ENCODE data around the gene LAMB4.

The LAMB4 gene

GRCh38 chr7:107982042-107982840 lies 147.9 kb downstream of the LAMB4 start:
- no peaks in the 10 kb centered on the region for H3K36me3 ChIP-seq (ENCODE audit: control insufficient read depth, insufficient read depth, low read length)
- TF ChIP-seq CTCF (IDR thresholded peaks at IDR 0.05; ENCODE audit: insufficient read depth, low read length, poor library complexity, severe bottlenecking) = no peak
- no peak overlapping the region for H3K4me3 ChIP-seq (replicated peaks; ENCODE audit: low read depth, low read length)
- DNase-seq (ENCODE audit: extremely low read depth, insufficient read length) = no peak
- no peaks in the 10 kb centered on the region; the same call in 1 of the 2 replicates for H3K27me3 ChIP-seq (replicated peaks; ENCODE audit: control insufficient read depth, insufficient read depth, low read length)

DNA sequence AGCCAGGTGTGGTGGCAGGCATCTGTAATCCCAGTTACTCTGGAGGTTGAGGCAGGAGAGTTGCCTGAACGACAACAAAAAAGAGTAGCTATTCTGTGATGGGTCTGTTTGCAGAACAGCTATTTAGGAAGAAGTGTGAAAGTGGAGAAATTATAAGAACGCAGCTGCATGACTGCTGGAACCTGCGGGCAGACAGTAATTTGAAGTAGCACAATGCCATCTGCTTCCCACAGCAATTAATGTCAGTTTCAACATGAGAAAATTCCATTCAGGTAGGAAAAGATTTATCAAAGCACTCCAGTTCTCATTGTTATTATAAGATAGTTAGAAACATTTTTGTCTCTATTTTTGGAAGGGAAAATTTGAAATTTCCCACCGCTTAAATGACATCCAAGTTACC lies 148.7 kb downstream of the LAMB4 start:
- TF ChIP-seq CTCF (IDR thresholded peaks at IDR 0.05; ENCODE audit: insufficient read depth, low read length, poor library complexity, severe bottlenecking) = no peak
- Histone ChIP-seq H3K27me3 (replicated peaks; ENCODE audit: control insufficient read depth, insufficient read depth, low read length) (no peaks in the 10 kb centered on the region; the same call in 1 of the 2 replicates), H3K36me3 (ENCODE audit: control insufficient read depth, insufficient read depth, low read length) (no peaks in the 10 kb centered on the region), H3K4me3 (replicated peaks; ENCODE audit: low read depth, low read length) (no peak overlapping the region)
- DNase-seq (ENCODE audit: extremely low read depth, insufficient read length) = no peak

GRCh38 chr7:107980671-107981190 lies 149.4 kb downstream of the LAMB4 start:
- H3K4me3 ChIP-seq (replicated peaks; ENCODE audit: low read depth, low read length) = no peak overlapping the region
- DNase-seq (ENCODE audit: extremely low read depth, insufficient read length) = no peak
- TF ChIP-seq CTCF (IDR thresholded peaks at IDR 0.05; ENCODE audit: insufficient read depth, low read length, poor library complexity, severe bottlenecking) = no peak
- H3K27me3 ChIP-seq (replicated peaks; ENCODE audit: control insufficient read depth, insufficient read depth, low read length) = no peaks in the 10 kb centered on the region; the same call in 1 of the 2 replicates
- no peaks in the 10 kb centered on the region for H3K36me3 ChIP-seq (ENCODE audit: control insufficient read depth, insufficient read depth, low read length)

DNA sequence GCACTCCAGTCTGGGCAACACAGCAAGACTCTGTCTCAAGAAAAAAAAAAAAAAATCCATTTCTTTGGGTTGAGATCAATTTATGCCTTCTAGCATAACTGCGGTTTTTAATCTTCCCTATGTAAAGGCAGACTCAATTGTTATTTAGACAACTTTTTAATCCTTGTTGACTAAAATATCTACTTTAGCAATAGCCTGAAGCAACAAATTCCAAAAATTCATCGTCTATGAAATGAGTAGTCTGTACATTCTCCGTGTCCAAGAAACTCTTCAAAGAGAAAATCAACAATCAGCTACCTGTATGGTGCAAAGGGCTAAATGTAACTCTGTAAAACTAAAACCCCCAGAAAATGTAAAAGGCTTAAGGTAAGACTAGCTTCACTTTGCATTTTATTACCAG lies 150.0 kb downstream of the LAMB4 start:
- H3K36me3 ChIP-seq (ENCODE audit: control insufficient read depth, insufficient read depth, low read length) = no peaks in the 10 kb centered on the region
- no peak for DNase-seq (ENCODE audit: extremely low read depth, insufficient read length)
- no peak for TF ChIP-seq CTCF (IDR thresholded peaks at IDR 0.05; ENCODE audit: insufficient read depth, low read length, poor library complexity, severe bottlenecking)
- H3K27me3 ChIP-seq (replicated peaks; ENCODE audit: control insufficient read depth, insufficient read depth, low read length) = no peaks in the 10 kb centered on the region; the same call in 1 of the 2 replicates
- H3K4me3 ChIP-seq (replicated peaks; ENCODE audit: low read depth, low read length) = no peak overlapping the region

GRCh38 chr7:107978815-107979408 lies 151.2 kb downstream of the LAMB4 start:
- DNase-seq (ENCODE audit: extremely low read depth, insufficient read length) = no peak
- TF ChIP-seq CTCF (IDR thresholded peaks at IDR 0.05; ENCODE audit: insufficient read depth, low read length, poor library complexity, severe bottlenecking) = no peak
- no peaks in the 10 kb centered on the region for H3K36me3 ChIP-seq (ENCODE audit: control insufficient read depth, insufficient read depth, low read length)

More at GRCh38 chr7:107978815-107979408, 151.2 kb downstream of the LAMB4 start:
- Histone ChIP-seq H3K27me3 (replicated peaks; ENCODE audit: control insufficient read depth, insufficient read depth, low read length) (no peaks in the 10 kb centered on the region; the same call in 1 of the 2 replicates), H3K4me3 (replicated peaks; ENCODE audit: low read depth, low read length) (no peak overlapping the region)

Data from GM06990 (cell line).